ENCODE data around the gene VWA1.
A peak's percentile ranks its signal among the peaks of the same experiment; 100 is the strongest.
"Not testable (repeated sequence)": the region's sequence is repeated elsewhere in the genome, so short reads cannot be mapped to it uniquely, and the experiment has no call there.

Gene VWA1

GRCh38 chr1:1407636-1408318 lies 27.7 kb upstream of the VWA1 start:
- H3K4me3 Mint-ChIP-seq: peak overlapping the region; percentile 92
- H3K36me3 Mint-ChIP-seq (ENCODE audit: low read depth): peaks cover 39% of the 10 kb centered on the region
- H3K27ac Mint-ChIP-seq: peak overlapping the region; percentile 59

DNA sequence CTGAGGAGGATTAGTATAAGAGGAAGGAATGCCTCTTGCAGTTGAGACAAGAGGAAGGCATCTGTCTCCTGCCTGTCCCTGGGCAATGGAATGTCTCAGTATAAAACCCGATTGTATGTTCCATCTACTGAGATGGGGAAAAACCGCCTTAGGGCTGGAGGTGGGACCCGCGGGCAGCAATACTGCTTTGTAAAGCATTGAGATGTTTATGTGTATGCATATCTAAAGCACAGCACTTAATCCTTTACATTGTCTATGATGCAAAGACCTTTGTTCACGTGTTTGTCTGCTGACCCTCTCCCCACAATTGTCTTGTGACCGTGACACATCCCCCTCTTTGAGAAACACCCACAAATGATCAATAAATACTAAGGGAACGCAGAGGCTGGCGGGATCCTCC lies 25.3 kb upstream of the VWA1 start:
- Mint-ChIP-seq H3K4me1 (peaks cover 37% of the 10 kb centered on the region), H3K9me3 (peaks cover 10% of the 10 kb centered on the region), H3K36me3 (ENCODE audit: low read depth) (peaks cover 25% of the 10 kb centered on the region)
- H3K4me3 Mint-ChIP-seq; H3K27ac Mint-ChIP-seq; H3K27me3 Mint-ChIP-seq (ENCODE audit: low read depth, poor library complexity); DNase-seq: not testable (repeated sequence)

More at GRCh38 chr1:1407636-1408318, 27.7 kb upstream of the VWA1 start:
- H3K9me3 Mint-ChIP-seq: peaks cover 10% of the 10 kb centered on the region
- peaks cover 6% of the 10 kb centered on the region for H3K27me3 Mint-ChIP-seq (ENCODE audit: low read depth, poor library complexity)
- DNase-seq: peak; percentile 66
- H3K4me1 Mint-ChIP-seq: peaks cover 44% of the 10 kb centered on the region
- TF ChIP-seq, protein P1, sequence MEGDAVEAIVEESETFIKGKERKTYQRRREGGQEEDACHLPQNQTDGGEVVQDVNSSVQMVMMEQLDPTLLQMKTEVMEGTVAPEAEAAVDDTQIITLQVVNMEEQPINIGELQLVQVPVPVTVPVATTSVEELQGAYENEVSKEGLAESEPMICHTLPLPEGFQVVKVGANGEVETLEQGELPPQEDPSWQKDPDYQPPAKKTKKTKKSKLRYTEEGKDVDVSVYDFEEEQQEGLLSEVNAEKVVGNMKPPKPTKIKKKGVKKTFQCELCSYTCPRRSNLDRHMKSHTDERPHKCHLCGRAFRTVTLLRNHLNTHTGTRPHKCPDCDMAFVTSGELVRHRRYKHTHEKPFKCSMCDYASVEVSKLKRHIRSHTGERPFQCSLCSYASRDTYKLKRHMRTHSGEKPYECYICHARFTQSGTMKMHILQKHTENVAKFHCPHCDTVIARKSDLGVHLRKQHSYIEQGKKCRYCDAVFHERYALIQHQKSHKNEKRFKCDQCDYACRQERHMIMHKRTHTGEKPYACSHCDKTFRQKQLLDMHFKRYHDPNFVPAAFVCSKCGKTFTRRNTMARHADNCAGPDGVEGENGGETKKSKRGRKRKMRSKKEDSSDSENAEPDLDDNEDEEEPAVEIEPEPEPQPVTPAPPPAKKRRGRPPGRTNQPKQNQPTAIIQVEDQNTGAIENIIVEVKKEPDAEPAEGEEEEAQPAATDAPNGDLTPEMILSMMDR (IDR thresholded peaks at IDR 0.05): no peak

GRCh38 chr1:1411626-1412025 lies 23.9 kb upstream of the VWA1 start:
- no peak overlapping the region for H3K4me3 Mint-ChIP-seq
- peaks cover 30% of the 10 kb centered on the region for H3K4me1 Mint-ChIP-seq
- peaks cover 20% of the 10 kb centered on the region for H3K36me3 Mint-ChIP-seq (ENCODE audit: low read depth)
- TF ChIP-seq, protein P1 (IDR thresholded peaks at IDR 0.05): no peak
- H3K27ac Mint-ChIP-seq: no peak overlapping the region
- no peak for DNase-seq
- H3K27me3 Mint-ChIP-seq (ENCODE audit: low read depth, poor library complexity): peaks cover 6% of the 10 kb centered on the region
- H3K9me3 Mint-ChIP-seq: peaks cover 10% of the 10 kb centered on the region

DNA sequence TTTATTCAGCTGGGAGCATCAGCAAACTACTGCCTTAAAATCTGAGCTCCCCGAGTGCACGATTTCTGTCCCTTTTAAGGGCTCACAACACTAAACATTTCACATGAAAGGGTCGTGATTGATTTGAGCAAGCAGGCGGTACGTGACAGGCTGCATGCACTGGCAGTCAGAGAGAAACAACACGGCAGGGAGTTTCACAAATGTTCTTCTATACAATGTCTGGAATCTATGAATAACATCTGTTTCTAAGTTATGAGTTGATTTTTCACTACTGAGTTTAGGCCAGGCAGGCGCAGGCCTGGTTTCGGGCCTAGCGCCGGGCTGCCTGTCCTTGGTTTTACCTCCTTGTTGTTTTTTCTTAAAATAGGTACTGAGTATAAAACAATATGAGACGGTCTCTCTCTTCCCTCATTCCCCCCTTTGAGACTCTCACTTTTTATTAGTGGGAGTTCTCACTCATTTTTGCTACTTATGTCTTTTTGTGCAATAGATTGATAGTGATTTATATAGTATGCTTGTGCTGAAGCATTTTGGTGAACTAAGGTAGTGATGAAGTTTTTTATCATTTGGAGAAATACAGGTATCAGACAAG lies 23.1 kb upstream of the VWA1 start:
- H3K27me3 Mint-ChIP-seq (ENCODE audit: low read depth, poor library complexity); H3K4me3 Mint-ChIP-seq; DNase-seq; H3K27ac Mint-ChIP-seq: not testable (repeated sequence)
- Mint-ChIP-seq H3K4me1 (peaks cover 35% of the 10 kb centered on the region), H3K36me3 (ENCODE audit: low read depth) (peaks cover 20% of the 10 kb centered on the region), H3K9me3 (peaks cover 10% of the 10 kb centered on the region)

DNA sequence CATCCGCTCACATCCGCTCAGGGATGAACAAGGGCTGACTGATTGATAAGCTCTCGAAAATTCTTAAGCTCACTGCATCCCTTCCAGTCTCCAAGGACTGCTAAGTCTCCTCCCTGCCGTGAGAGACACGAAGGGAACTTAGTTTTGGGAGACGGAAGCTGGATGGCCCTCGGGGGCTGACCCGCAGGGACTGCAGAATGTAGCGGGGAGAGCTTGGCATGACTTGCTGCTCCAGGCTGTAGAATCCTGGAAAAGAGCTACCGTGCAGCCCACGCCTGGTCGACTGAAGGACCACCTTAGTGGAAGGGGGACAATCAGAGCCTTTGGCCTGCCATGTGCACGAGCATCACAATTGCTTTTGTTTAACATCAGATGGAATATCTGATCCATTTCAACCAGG lies 19.7 kb upstream of the VWA1 start:
- Mint-ChIP-seq H3K4me3 (no peak overlapping the region), H3K27ac (no peak overlapping the region)

GRCh38 chr1:1417396-1417795 lies 18.1 kb upstream of the VWA1 start:
- not testable (repeated sequence) for H3K9me3 Mint-ChIP-seq; H3K36me3 Mint-ChIP-seq (ENCODE audit: low read depth); H3K27me3 Mint-ChIP-seq (ENCODE audit: low read depth, poor library complexity); DNase-seq; H3K4me3 Mint-ChIP-seq
- H3K4me1 Mint-ChIP-seq: peaks cover 41% of the 10 kb centered on the region
- H3K27ac Mint-ChIP-seq: peak overlapping the region; percentile 93

More for the DNA sequence above, 19.7 kb upstream of the VWA1 start:
- peaks cover 20% of the 10 kb centered on the region for H3K36me3 Mint-ChIP-seq (ENCODE audit: low read depth)
- H3K9me3 Mint-ChIP-seq: peaks cover 10% of the 10 kb centered on the region
- peaks cover 32% of the 10 kb centered on the region for H3K4me1 Mint-ChIP-seq
- H3K27me3 Mint-ChIP-seq (ENCODE audit: low read depth, poor library complexity): peaks cover 6% of the 10 kb centered on the region
- DNase-seq: no peak
- TF ChIP-seq, protein P1 (IDR thresholded peaks at IDR 0.05): no peak

- H3K36me3 Mint-ChIP-seq (ENCODE audit: low read depth); H3K27me3 Mint-ChIP-seq (ENCODE audit: low read depth, poor library complexity); H3K9me3 Mint-ChIP-seq; DNase-seq: not testable (repeated sequence)
- peak overlapping the region; percentile 93 for H3K27ac Mint-ChIP-seq
- H3K4me1 Mint-ChIP-seq: peaks cover 47% of the 10 kb centered on the region
- peak overlapping the region; percentile 52 for H3K4me3 Mint-ChIP-seq
Observed at GRCh38 chr1:1417825-1418463, 17.5 kb upstream of the VWA1 start.
